ENCODE measurements around the gene ALX4. TPM values are rescaled to one million over a fixed set of nuclear protein-coding genes. Genes with fewer than 3 reads are reported as not detected.
A peak's percentile ranks its signal among the peaks of the same experiment; 100 is the strongest.

The ALX4 gene
- polyA plus RNA-seq, 3 donors: not detected

DNA sequence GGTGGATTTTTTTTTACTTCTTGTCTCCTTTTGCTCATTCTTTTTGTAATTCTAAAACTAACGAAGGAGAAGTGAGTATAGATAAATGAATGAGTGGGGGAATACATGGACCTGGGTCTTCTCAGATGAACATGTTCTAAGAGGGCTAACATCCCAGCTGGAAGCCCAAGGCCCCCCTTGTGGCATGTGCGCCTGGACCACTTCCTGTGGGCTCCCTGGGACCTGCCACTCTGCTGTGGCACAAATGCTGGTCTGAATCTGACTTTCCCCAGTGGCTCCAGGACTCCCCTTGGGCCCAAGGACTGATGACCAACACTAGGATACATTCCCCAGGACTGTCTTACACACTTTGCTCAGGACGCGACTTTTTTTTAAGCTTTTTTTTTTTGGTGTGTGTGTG, 32.7 kb upstream of the ALX4 start:
- WGBS (ENCODE audit: insufficient coverage): 67% methylated on average over 1 of the region's 4 CpGs
- no peaks in the 10 kb centered on the region for H3K36me3 ChIP-seq (replicated peaks in 1 of 2; ENCODE audit: control insufficient read depth in 1 of 2, insufficient read depth in 2 of 2, low read length in 2 of 2)
- H2AFZ ChIP-seq (ENCODE audit: insufficient read depth, low read depth, low read length, poor library complexity, severe bottlenecking): no peak overlapping the region
- Mint-ChIP-seq H3K27ac (no peak overlapping the region), H3K9me3 (no peaks in the 10 kb centered on the region), H3K36me3 (no peaks in the 10 kb centered on the region), H3K27me3 (ENCODE audit: low read depth in 3 of 3) (peaks cover 17 to 35% (median 26%) of the 10 kb centered on the region in 3 donors), H3K4me3 (peak overlapping the region in 1 of 2 donors; percentile 23), H3K4me1 (no peaks in the 10 kb centered on the region)
- no peak for DNase-seq
- H3K4me2 ChIP-seq (replicated peaks; ENCODE audit: extremely low read depth, low read length, poor library complexity, severe bottlenecking): no peak overlapping the region
- no peak overlapping the region for H3K4me3 ChIP-seq (replicated peaks in 1 of 3; ENCODE audit: low read depth in 2 of 3, low read length in 3 of 3)
- TF ChIP-seq, protein P1, sequence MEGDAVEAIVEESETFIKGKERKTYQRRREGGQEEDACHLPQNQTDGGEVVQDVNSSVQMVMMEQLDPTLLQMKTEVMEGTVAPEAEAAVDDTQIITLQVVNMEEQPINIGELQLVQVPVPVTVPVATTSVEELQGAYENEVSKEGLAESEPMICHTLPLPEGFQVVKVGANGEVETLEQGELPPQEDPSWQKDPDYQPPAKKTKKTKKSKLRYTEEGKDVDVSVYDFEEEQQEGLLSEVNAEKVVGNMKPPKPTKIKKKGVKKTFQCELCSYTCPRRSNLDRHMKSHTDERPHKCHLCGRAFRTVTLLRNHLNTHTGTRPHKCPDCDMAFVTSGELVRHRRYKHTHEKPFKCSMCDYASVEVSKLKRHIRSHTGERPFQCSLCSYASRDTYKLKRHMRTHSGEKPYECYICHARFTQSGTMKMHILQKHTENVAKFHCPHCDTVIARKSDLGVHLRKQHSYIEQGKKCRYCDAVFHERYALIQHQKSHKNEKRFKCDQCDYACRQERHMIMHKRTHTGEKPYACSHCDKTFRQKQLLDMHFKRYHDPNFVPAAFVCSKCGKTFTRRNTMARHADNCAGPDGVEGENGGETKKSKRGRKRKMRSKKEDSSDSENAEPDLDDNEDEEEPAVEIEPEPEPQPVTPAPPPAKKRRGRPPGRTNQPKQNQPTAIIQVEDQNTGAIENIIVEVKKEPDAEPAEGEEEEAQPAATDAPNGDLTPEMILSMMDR (IDR thresholded peaks at IDR 0.05): no peak
- intact Hi-C loops (cut with micrococcal nuclease): loop anchor here in 1 of 2 donors (10.0 kb wide), 1 partner anchor 1072 kb away; no protein-coding TSS in a partner anchor
- no peaks in the 10 kb centered on the region for H3K79me2 ChIP-seq (ENCODE audit: insufficient read depth, low read length)
- no peak overlapping the region for H3K9ac ChIP-seq (ENCODE audit: insufficient read depth, low read length, poor library complexity, severe bottlenecking)
- no peaks in the 10 kb centered on the region for H3K9me3 ChIP-seq (replicated peaks in 1 of 2; ENCODE audit: control insufficient read depth in 1 of 2, insufficient read depth in 1 of 2, low read length in 2 of 2)
- H3K27me3 ChIP-seq (ENCODE audit: control insufficient read depth in 2 of 2, insufficient read depth in 2 of 2, low read length in 2 of 2): peaks cover 6 to 11% of the 10 kb centered on the region in 2 donors
- no peaks in the 10 kb centered on the region for H4K20me1 ChIP-seq (ENCODE audit: insufficient read depth, low read length)
- no peaks in the 10 kb centered on the region for H3K4me1 ChIP-seq (ENCODE audit: control insufficient read depth in 1 of 2, insufficient read depth in 2 of 2, low read length in 2 of 2)
- no peak overlapping the region for H3K27ac ChIP-seq (ENCODE audit: low read depth in 1 of 2, low read length in 2 of 2)

DNA sequence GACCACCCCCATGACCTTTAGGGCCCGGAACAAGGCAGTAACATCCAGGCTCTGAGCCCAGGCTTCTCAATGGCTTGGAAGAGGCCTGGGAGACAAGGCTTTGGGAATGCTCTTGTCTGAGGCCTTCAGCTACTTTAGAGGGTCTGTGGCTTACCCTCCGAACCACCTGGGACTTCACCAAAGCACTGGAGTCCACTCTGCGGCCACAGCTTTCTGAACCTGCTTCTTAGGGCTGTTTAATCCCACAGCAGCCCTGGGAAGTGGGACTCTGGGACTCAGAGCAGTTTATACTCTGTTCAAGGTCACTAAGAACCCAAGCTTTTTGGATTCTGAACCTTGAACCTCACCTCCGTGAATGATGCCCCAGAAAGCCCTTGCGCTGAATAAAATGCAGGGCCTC, 30.7 kb upstream of the ALX4 start:
- Histone ChIP-seq H3K36me3 (replicated peaks in 1 of 2; ENCODE audit: control insufficient read depth in 1 of 2, insufficient read depth in 2 of 2, low read length in 2 of 2) (no peaks in the 10 kb centered on the region), H3K27ac (ENCODE audit: low read depth in 1 of 2, low read length in 2 of 2) (no peak overlapping the region), H3K9ac (ENCODE audit: insufficient read depth, low read length, poor library complexity, severe bottlenecking) (no peak overlapping the region), H3K4me1 (ENCODE audit: control insufficient read depth in 1 of 2, insufficient read depth in 2 of 2, low read length in 2 of 2) (no peaks in the 10 kb centered on the region), H3K4me3 (replicated peaks in 1 of 3; ENCODE audit: low read depth in 2 of 3, low read length in 3 of 3) (no peak overlapping the region), H3K4me2 (replicated peaks; ENCODE audit: extremely low read depth, low read length, poor library complexity, severe bottlenecking) (no peak overlapping the region), H3K79me2 (ENCODE audit: insufficient read depth, low read length) (no peaks in the 10 kb centered on the region), H4K20me1 (ENCODE audit: insufficient read depth, low read length) (no peaks in the 10 kb centered on the region), H2AFZ (ENCODE audit: insufficient read depth, low read depth, low read length, poor library complexity, severe bottlenecking) (no peak overlapping the region), H3K9me3 (replicated peaks in 1 of 2; ENCODE audit: control insufficient read depth in 1 of 2, insufficient read depth in 1 of 2, low read length in 2 of 2) (no peaks in the 10 kb centered on the region), H3K27me3 (ENCODE audit: control insufficient read depth in 2 of 2, insufficient read depth in 2 of 2, low read length in 2 of 2) (peaks cover 21 to 31% of the 10 kb centered on the region in 2 donors)
- Mint-ChIP-seq H3K27me3 (ENCODE audit: low read depth in 3 of 3) (peaks cover 32 to 45% (median 37%) of the 10 kb centered on the region in 3 donors), H3K4me3 (no peak overlapping the region), H3K4me1 (no peaks in the 10 kb centered on the region), H3K36me3 (no peaks in the 10 kb centered on the region), H3K27ac (peak overlapping the region in 1 of 7 donors; percentile 38), H3K9me3 (no peaks in the 10 kb centered on the region)
- no peak for DNase-seq
- intact Hi-C loops (cut with micrococcal nuclease): loop anchor here in 1 of 2 donors (10.0 kb wide), 1 partner anchor 1074 kb away; no protein-coding TSS in a partner anchor
- TF ChIP-seq, protein P1 (IDR thresholded peaks at IDR 0.05): no peak
- 96% methylated on average over 3 of the region's 5 CpGs for WGBS (ENCODE audit: insufficient coverage)

Measured in CD14-positive monocyte (primary cell).